Measurements from ENCODE around the gene OR2T3. TPM values are rescaled to one million over a fixed set of nuclear protein-coding genes. Genes with fewer than 3 reads are reported as not detected.

OR2T3 gene, protein sequence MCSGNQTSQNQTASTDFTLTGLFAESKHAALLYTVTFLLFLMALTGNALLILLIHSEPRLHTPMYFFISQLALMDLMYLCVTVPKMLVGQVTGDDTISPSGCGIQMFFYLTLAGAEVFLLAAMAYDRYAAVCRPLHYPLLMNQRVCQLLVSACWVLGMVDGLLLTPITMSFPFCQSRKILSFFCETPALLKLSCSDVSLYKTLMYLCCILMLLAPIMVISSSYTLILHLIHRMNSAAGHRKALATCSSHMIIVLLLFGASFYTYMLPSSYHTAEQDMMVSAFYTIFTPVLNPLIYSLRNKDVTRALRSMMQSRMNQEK
- not detected in 2 replicates for total RNA-seq

DNA sequence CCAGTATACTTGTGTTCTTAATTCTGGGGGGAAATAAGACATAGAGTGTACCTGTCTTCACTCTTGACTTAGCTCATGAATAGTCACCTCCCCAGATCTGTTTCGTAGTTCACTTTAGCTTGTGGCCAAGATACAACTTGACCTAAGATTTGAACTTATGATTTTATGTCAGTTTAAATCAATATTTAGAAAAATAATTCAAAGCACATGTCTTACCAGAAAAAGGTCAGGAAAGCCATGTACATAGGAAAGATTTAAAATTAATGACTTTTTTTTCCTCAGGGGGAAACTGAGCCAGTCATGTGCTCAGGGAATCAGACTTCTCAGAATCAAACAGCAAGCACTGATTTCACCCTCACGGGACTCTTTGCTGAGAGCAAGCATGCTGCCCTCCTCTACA, at the start of gene OR2T3:
OR2T3 (plus strand) TSS at position 301 of the 400 bp plus-strand sequence; CDS start at position 301, 0 bp downstream.

DNA sequence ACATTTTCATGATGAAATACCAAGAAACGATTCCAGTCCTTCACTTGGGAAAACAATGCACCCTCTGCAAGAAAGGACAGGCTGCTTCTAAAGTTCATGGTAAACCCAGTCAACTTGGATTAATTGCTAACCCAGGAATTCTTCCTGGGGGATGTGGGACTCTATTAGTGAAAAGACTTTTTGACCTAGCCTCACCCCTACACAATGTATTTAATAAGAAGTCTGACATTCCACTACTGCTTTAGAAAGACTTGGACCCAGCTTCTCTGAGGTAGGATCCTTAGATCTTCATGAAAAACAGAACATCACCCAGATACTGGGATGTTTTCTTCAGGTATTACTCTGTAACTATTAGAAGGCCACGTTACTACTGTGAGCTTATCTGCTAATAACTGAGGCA, 27.8 kb upstream of the OR2T3 start, which contains the start of gene OR2T2:
OR2T2 (plus strand) TSS at position 239 of the 400 bp plus-strand sequence. CDS start 7,161 bp downstream, outside the sequence.

DNA sequence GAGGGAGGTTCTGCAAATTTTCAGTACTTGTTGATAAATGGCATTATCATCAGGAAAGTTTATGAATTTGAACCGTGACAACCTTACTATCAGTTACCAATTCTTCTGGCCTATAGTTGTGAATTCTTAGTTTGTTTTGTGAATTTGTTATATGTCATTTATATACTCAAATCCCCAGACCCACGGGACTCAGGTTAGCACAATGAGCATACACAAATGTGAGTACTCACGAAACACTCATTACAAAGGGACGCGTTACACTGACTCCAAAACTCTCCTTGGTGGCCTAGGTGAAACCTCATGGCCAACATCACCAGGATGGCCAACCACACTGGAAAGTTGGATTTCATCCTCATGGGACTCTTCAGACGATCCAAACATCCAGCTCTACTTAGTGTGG, 15.1 kb downstream of the OR2T3 start, which contains the start of gene OR2T5:
OR2T5 (plus strand) TSS at position 301 of the 400 bp plus-strand sequence; CDS start at position 301, 0 bp downstream.

DNA sequence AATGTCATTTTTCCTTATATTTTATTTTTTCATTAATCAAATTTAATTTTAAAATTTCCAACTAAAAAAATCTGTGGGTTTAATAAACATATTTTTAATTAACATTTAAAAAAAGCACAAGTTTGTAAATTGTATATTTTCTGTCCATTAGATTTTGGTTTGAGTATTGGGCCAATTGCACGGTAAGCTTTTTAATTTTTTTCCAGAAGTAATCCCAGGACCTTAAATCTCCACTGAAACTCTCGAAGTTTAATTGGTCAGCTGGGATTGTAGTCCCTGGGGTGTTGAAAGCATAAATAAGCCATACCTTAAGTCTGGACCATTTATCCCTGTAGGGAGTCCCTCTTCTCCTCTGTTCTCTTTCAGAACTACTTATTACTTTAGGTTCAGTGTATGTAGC, 34.6 kb downstream of the OR2T3 start, which contains the start of gene OR2G6:
OR2G6 (plus strand) TSS at position 301 of the 400 bp plus-strand sequence. CDS start 13,574 bp downstream, outside the sequence.

Other genes starting within 250 kb of the OR2T3 start
- not detected in 2 replicates for gene OR2M4, start 241.9 kb upstream of the OR2T3 start, total RNA-seq
- not detected in 2 replicates for gene OR2T33, start 195.4 kb upstream of the OR2T3 start, total RNA-seq
- not detected in 2 replicates for gene OR2T12, start 169.9 kb upstream of the OR2T3 start, total RNA-seq
- gene OR2M7, start 148.8 kb upstream of the OR2T3 start, total RNA-seq, result not detected in 2 replicates
- not detected in 2 replicates for gene OR14C36, start 124.6 kb upstream of the OR2T3 start, total RNA-seq
- gene OR2T4, start 111.7 kb upstream of the OR2T3 start, total RNA-seq, result not detected in 2 replicates
- not detected in 2 replicates for gene OR2T6, start 97.6 kb upstream of the OR2T3 start, total RNA-seq
- not detected in 2 replicates for gene OR2T1, start 70.3 kb upstream of the OR2T3 start, total RNA-seq
- gene OR2T2, start 27.7 kb upstream of the OR2T3 start, total RNA-seq, result not detected in 2 replicates
- not detected in 2 replicates for gene OR2T5, start 15.2 kb downstream of the OR2T3 start, total RNA-seq
- under 0.01 TPM in 1 of 2 replicates, not detected in the other for gene OR2G6, start 34.7 kb downstream of the OR2T3 start, total RNA-seq
- not detected in 2 replicates for gene OR2T29, start 89.4 kb downstream of the OR2T3 start, total RNA-seq
- not detected in 2 replicates for gene OR2T34, start 101.4 kb downstream of the OR2T3 start, total RNA-seq
- gene OR2T10, start 124.3 kb downstream of the OR2T3 start, total RNA-seq, result not detected in 2 replicates
- gene OR2T11, start 161.7 kb downstream of the OR2T3 start, total RNA-seq, result not detected in 2 replicates
- not detected in 2 replicates for gene OR2T35, start 171.9 kb downstream of the OR2T3 start, total RNA-seq
- not detected in 2 replicates for gene OR2T27, start 182.2 kb downstream of the OR2T3 start, total RNA-seq
- not detected in 2 replicates for gene OR14I1, start 229.4 kb downstream of the OR2T3 start, total RNA-seq

All from articular chondrocyte of knee joint (primary cell).